GM21723 (cell line): Measurements from ENCODE around the gene OR56A3.
"Not testable (repeated sequence)": the region's sequence is repeated elsewhere in the genome, so short reads cannot be mapped to it uniquely, and the experiment has no call there.

ENCODE experiments used
- ATAC-seq: cut with Tn5 transposase; IDR thresholded peaks from one replicate; pipeline ENCODE4 v1.9.1; 2021; ENCODE audit warnings: mild to moderate bottlenecking, moderate library complexity; ENCODE audit not compliant: unreplicated experiment

Gene OR56A3

GRCh38 chr11:5941951-5942350 lies at the start of gene OR56A3:
Gene OR56A3, plus strand, starts transcription at chr11:5942251. Its CDS starts 5,096 bp downstream, at chr11:5947347.
- ATAC-seq = no peak

- no peak for ATAC-seq
Observed at GRCh38 chr11:5892908-5893307, 49.1 kb upstream of the OR56A3 start, which contains the start of gene OR52E5. Gene OR52E5, plus strand, starts transcription at chr11:5893208. Its CDS starts 7,569 bp downstream, at chr11:5900777.

GRCh38 chr11:5899534-5899933 lies 42.5 kb upstream of the OR56A3 start:
- no peak for ATAC-seq

GRCh38 chr11:5910540-5910939 lies 31.5 kb upstream of the OR56A3 start:
- ATAC-seq = no peak

- peak; percentile 78 for ATAC-seq
Observed at GRCh38 chr11:5922749-5923426, 19.2 kb upstream of the OR56A3 start.

- ATAC-seq = peak; percentile 61
Observed at GRCh38 chr11:5923427-5923776, 18.6 kb upstream of the OR56A3 start.

- ATAC-seq = peak; percentile 30
Observed at GRCh38 chr11:5923794-5924193, 18.3 kb upstream of the OR56A3 start.

- ATAC-seq = no peak
Observed at GRCh38 chr11:5928271-5928670, 13.8 kb upstream of the OR56A3 start.

- ATAC-seq = no peak
Observed at GRCh38 chr11:5928811-5929210, 13.2 kb upstream of the OR56A3 start.

GRCh38 chr11:5929571-5930368 lies 12.3 kb upstream of the OR56A3 start:
- no peak for ATAC-seq

GRCh38 chr11:5930614-5931013 lies 11.4 kb upstream of the OR56A3 start:
- ATAC-seq = no peak

GRCh38 chr11:5931061-5931460 lies 11.0 kb upstream of the OR56A3 start:
- no peak for ATAC-seq

GRCh38 chr11:5932671-5933070 lies 9.4 kb upstream of the OR56A3 start:
- ATAC-seq = no peak

- ATAC-seq = no peak
Observed at GRCh38 chr11:5933116-5933515, 8.9 kb upstream of the OR56A3 start.

- no peak for ATAC-seq
Observed at GRCh38 chr11:5937868-5938602, 4.0 kb upstream of the OR56A3 start.

- no peak for ATAC-seq
Observed at GRCh38 chr11:5938603-5938965, 3.5 kb upstream of the OR56A3 start.

- no peak for ATAC-seq
Observed at GRCh38 chr11:5940748-5941147, 1.3 kb upstream of the OR56A3 start.

- ATAC-seq = no peak
Observed at GRCh38 chr11:5955586-5955985, 13.5 kb downstream of the OR56A3 start.

- ATAC-seq = not testable (repeated sequence)
Observed at GRCh38 chr11:5960704-5961320, 18.8 kb downstream of the OR56A3 start.

- no peak for ATAC-seq
Observed at GRCh38 chr11:5966958-5967357, 24.9 kb downstream of the OR56A3 start.

- ATAC-seq = no peak
Observed at GRCh38 chr11:5967708-5968107, 25.7 kb downstream of the OR56A3 start.
